ENCODE data around the gene MAL.

- TF ChIP-seq CTCF (conservative IDR thresholded peaks at IDR 0.05; ENCODE audit: low read depth in 2 of 2) (no peak), POLR2AphosphoS5 (IDR thresholded peaks at IDR 0.05; ENCODE audit: low read depth) (no peak)
These were observed 32.1 kb upstream of the MAL start for GRCh38 chr2:94993176-94994062.
